MCF 10A (cell line): ENCODE results near the gene SLC22A15. TPM values are rescaled to one million over a fixed set of nuclear protein-coding genes. Genes with fewer than 3 reads are reported as not detected.

Experiments used
- BruUV-seq: library from RNA; stranded (reverse); fragments of 400-500 nt; replicated peaks from 2 replicates; lab custom pipeline; 2021; lab: Mats Ljungman, UMichigan
- CTCF ChIA-PET: fragments of 300-600 bp; sonication (Branson Sonifier 250); formaldehyde crosslinking; extraction: SDS; loops from one replicate; lab custom pipeline; 2021; ENCODE audit warnings: antibody characterized with exemption, inconsistent platforms; lab: Yijun Ruan, JAX
- POLR2A ChIA-PET: fragments of 300-600, 350-650 bp; sonication (Branson Sonifier 250); formaldehyde crosslinking; extraction: SDS; loops from one replicate; lab custom pipeline; 2020; ENCODE audit warnings: antibody characterized with exemption, inconsistent platforms; lab: Yijun Ruan, JAX
- DNase-seq: peaks from one replicate; pipeline ENCODE4 v3.0.0-alpha.2; 2018; ENCODE audit not compliant: unreplicated experiment
- H3K27ac Mint-ChIP-seq: one replicate; pipeline ENCODE4 v1.8.0; 2022; ENCODE audit warnings: mild to moderate bottlenecking, low read depth, mixed read lengths; ENCODE audit not compliant: unreplicated experiment
- H3K27me3 Mint-ChIP-seq: one replicate; pipeline ENCODE4 v1.8.0; 2022; ENCODE audit warnings: mixed read lengths; ENCODE audit not compliant: insufficient read depth, unreplicated experiment
- H3K36me3 Mint-ChIP-seq: one replicate; pipeline ENCODE4 v1.8.0; 2022; ENCODE audit warnings: mild to moderate bottlenecking, moderate library complexity, mixed read lengths; ENCODE audit not compliant: insufficient read depth, unreplicated experiment
- H3K4me1 Mint-ChIP-seq: one replicate; pipeline ENCODE4 v1.8.0; 2022; ENCODE audit warnings: mixed read lengths; ENCODE audit not compliant: insufficient read depth, unreplicated experiment
- H3K4me3 Mint-ChIP-seq: one replicate; pipeline ENCODE4 v1.8.0; 2022; ENCODE audit warnings: mild to moderate bottlenecking, moderate library complexity, mixed read lengths; ENCODE audit not compliant: unreplicated experiment
- H3K9me3 Mint-ChIP-seq: one replicate; pipeline ENCODE4 v1.8.0; 2022; ENCODE audit warnings: mixed read lengths; ENCODE audit not compliant: unreplicated experiment
- CTCF ChIP-seq: fragments of 200-600 bp; IDR thresholded peaks from one replicate; pipeline ENCODE4 v1.8.0; 2022; ENCODE audit warnings: antibody characterized with exemption, mild to moderate bottlenecking; ENCODE audit not compliant: unreplicated experiment
- intact Hi-C: fragments of 100-400 bp; cut with micrococcal nuclease; formaldehyde crosslinking; loops from 2 replicates; pipeline ENCODE4 v1.14.1; 2022
- total RNA-seq: library from RNA; stranded (reverse); gene quantifications from 2 replicates; pipeline ENCODE4 v1.2.3, GENCODE V29; 2022

SLC22A15 gene
- total RNA-seq, 1 experiment from 2014 or later = 32.4 TPM

GRCh38 chr1:115977499-115978258, 1.4 kb downstream of the SLC22A15 start:
- H3K27ac Mint-ChIP-seq = peak overlapping the region; percentile 82
- H3K4me3 Mint-ChIP-seq = peak overlapping the region; percentile 86
- POLR2A ChIA-PET = interaction anchor here (0.7 to 2.8 kb wide), 17 partner anchors 9 to 207 kb away, joined by 3 to 58 read pairs (median 5); no protein-coding TSS in a partner anchor
- peak; percentile 65 for DNase-seq
- TF ChIP-seq CTCF = no peak
- BruUV-seq = TSS peak; percentile 54
- no peaks in the 10 kb centered on the region for H3K36me3 Mint-ChIP-seq
- no peaks in the 10 kb centered on the region for H3K27me3 Mint-ChIP-seq
- H3K4me1 Mint-ChIP-seq = peaks cover 26% of the 10 kb centered on the region
- H3K9me3 Mint-ChIP-seq = no peaks in the 10 kb centered on the region
- CTCF ChIA-PET = interaction anchor here (0.5 to 1.9 kb wide), 10 partner anchors 11 to 366 kb away, joined by 3 to 6 read pairs (median 3); no protein-coding TSS in a partner anchor
- intact Hi-C loops = loop anchor here (5.0 kb wide), 1 partner anchor 150 kb away; no protein-coding TSS in a partner anchor

GRCh38 chr1:115978292-115978941, 2.1 kb downstream of the SLC22A15 start:
- Mint-ChIP-seq H3K27me3 (no peaks in the 10 kb centered on the region), H3K4me3 (peak overlapping the region; percentile 86), H3K27ac (peak overlapping the region; percentile 82), H3K36me3 (no peaks in the 10 kb centered on the region), H3K4me1 (peaks cover 29% of the 10 kb centered on the region), H3K9me3 (no peaks in the 10 kb centered on the region)
- ChIA-PET CTCF (interaction anchor here (0.6 to 1.9 kb wide), 9 partner anchors 10 to 366 kb away, joined by 3 to 6 read pairs (median 3); no protein-coding TSS in a partner anchor), POLR2A (interaction anchor here (0.7 to 2.8 kb wide), 16 partner anchors 8 to 208 kb away, joined by 3 to 58 read pairs (median 4); no protein-coding TSS in a partner anchor)
- TF ChIP-seq CTCF = no peak
- no TSS peak for BruUV-seq
- DNase-seq = no peak
- intact Hi-C loops = loop anchor here (5.0 kb wide), 1 partner anchor 151 kb away; no protein-coding TSS in a partner anchor

GRCh38 chr1:115980156-115980555, 3.8 kb downstream of the SLC22A15 start:
- TF ChIP-seq CTCF = no peak
- DNase-seq = no peak
- Mint-ChIP-seq H3K4me1 (peaks cover 29% of the 10 kb centered on the region), H3K4me3 (no peak overlapping the region), H3K27ac (no peak overlapping the region), H3K36me3 (peaks cover 2% of the 10 kb centered on the region), H3K27me3 (no peaks in the 10 kb centered on the region), H3K9me3 (no peaks in the 10 kb centered on the region)
- intact Hi-C loops = no loop called here
- ChIA-PET POLR2A (interaction anchor here (1.1 to 1.5 kb wide), 2 partner anchors 17 to 21 kb away, joined by 3 to 6 read pairs; no protein-coding TSS in a partner anchor), CTCF (interaction anchor here (2.8 to 4.0 kb wide), 3 partner anchors 20 to 174 kb away, joined by 12 to 39 read pairs (median 24); no protein-coding TSS in a partner anchor)
- BruUV-seq = no TSS peak
